Measurements from ENCODE around the gene GRK4. TPM values are rescaled to one million over a fixed set of nuclear protein-coding genes. Genes with fewer than 3 reads are reported as not detected.

Gene GRK4
- total and polyA plus RNA-seq, 10 of the 15 experiments (the other 5 are each of a cell fraction or from before 2014, with no cell fraction given) = 1.1 to 4.0 (median 2.5) TPM

- TF ChIP-seq CTCF (IDR thresholded peaks at IDR 0.05 in 2 of 3, conservative IDR thresholded peaks at IDR 0.05 in 1 of 3; ENCODE audit: control insufficient read depth in 2 of 3, extremely low read depth in 1 of 3, insufficient read depth in 1 of 3, low read depth in 3 of 3, low read length in 3 of 3) (peak in 2 of 3 experiments; percentile 48 to 49; a peak in 5 of 6 replicates), ZNF384 (IDR thresholded peaks at IDR 0.05; ENCODE audit: borderline replicate concordance, low read depth, low read length) (peak; percentile 54), TBL1XR1 (IDR thresholded peaks at IDR 0.05; ENCODE audit: low read depth, low read length) (peak; percentile 55), POLR2A (IDR thresholded peaks at IDR 0.05; ENCODE audit: low read depth, low read length) (no peak), NFXL1 (IDR thresholded peaks at IDR 0.05; ENCODE audit: borderline replicate concordance) (no peak), FOS (IDR thresholded peaks at IDR 0.05; ENCODE audit: borderline replicate concordance, extremely low read depth, insufficient read length) (no peak), SMAD5 (IDR thresholded peaks at IDR 0.05; ENCODE audit: low read depth) (no peak), POU2F2 (IDR thresholded peaks at IDR 0.05; ENCODE audit: borderline replicate concordance, low read depth, low read length) (peak; percentile 49; the same call in 1 of the 3 replicates), CBX3 (IDR thresholded peaks at IDR 0.05; ENCODE audit: borderline replicate concordance, low read depth) (no peak), HDAC6 (IDR thresholded peaks at IDR 0.05; ENCODE audit: unreplicated experiment) (no peak), NFYA (IDR thresholded peaks at IDR 0.05; ENCODE audit: borderline replicate concordance, low read depth, low read length) (no peak), GABPA (IDR thresholded peaks at IDR 0.05; ENCODE audit: low read depth) (0 out of 2 replicates have a peak, but pooled peaks have one; percentile 19), MAX (IDR thresholded peaks at IDR 0.05; ENCODE audit: low read depth, low read length) (no peak), RUNX3 (IDR thresholded peaks at IDR 0.05; ENCODE audit: low read length) (peak; percentile 96), NR2F1 (conservative IDR thresholded peaks at IDR 0.05) (no peak; the same call in 1 of the 2 replicates), CHD4 (IDR thresholded peaks at IDR 0.05) (no peak), SP1 (IDR thresholded peaks at IDR 0.05; ENCODE audit: low read depth, low read length) (no peak), TARDBP (IDR thresholded peaks at IDR 0.05; ENCODE audit: borderline replicate concordance) (no peak), RFX5 (IDR thresholded peaks at IDR 0.05; ENCODE audit: low read depth, low read length) (no peak), NR2C1 (IDR thresholded peaks at IDR 0.05) (no peak), ZBTB11 (CRISPR knock-in tag; IDR thresholded peaks at IDR 0.05) (no peak), KLF5 (IDR thresholded peaks at IDR 0.05; ENCODE audit: partially characterized antibody) (peak; percentile 57)
These were observed 8.8 kb upstream of the GRK4 start (continued) for GRCh38 chr4:2954358-2955185.
